BE2C (cell line): ENCODE results near the gene TMEM184C.

Experiments used
- DNase-seq: peaks from one replicate; pipeline ENCODE4 v3.0.0-alpha.2; 2020
- H3K27me3 ChIP-seq: fragments of 250-450 bp; sonication (Bioruptor Pico); 2 replicates; pipeline ENCODE4 v1.5.1; 2020; ENCODE audit warnings: mild to moderate bottlenecking
- H3K36me3 ChIP-seq: fragments of 250-450 bp; sonication (Bioruptor Pico); 2 replicates; pipeline ENCODE4 v1.5.1; 2020; ENCODE audit warnings: mild to moderate bottlenecking
- H3K4me1 ChIP-seq: fragments of 250-450 bp; sonication (Bioruptor Pico); 2 replicates; pipeline ENCODE4 v1.5.1; 2020
- H3K4me3 ChIP-seq: 2 replicates; pipeline ENCODE4 v1.5.1; 2011; ENCODE audit warnings: low read depth, low read length
- H3K9me3 ChIP-seq: fragments of 250-450 bp; sonication (Bioruptor Pico); 2 replicates; pipeline ENCODE4 v1.5.1; 2020
- CTCF ChIP-seq: IDR thresholded peaks from 2 replicates; pipeline ENCODE4 v1.5.1; 2012; ENCODE audit warnings: mild to moderate bottlenecking, low read depth, low read length

The TMEM184C gene

GRCh38 chr4:147683717-147684700 lies 66.8 kb downstream of the TMEM184C start, which contains the start of gene PRMT9:
PRMT9 (minus strand) TSS chr4:147684163; CDS start chr4:147683987, 176 bp downstream.
- Histone ChIP-seq H3K36me3 (peaks cover 5% of the 10 kb centered on the region; the same call in 1 of the 2 replicates), H3K9me3 (no peaks in the 10 kb centered on the region), H3K4me1 (peaks cover 4% of the 10 kb centered on the region; the same call in 1 of the 2 replicates), H3K27me3 (no peaks in the 10 kb centered on the region), H3K4me3 (peak within 1 kb of the TSS; percentile 80)
- no peak for TF ChIP-seq CTCF
- peak; percentile 94 for DNase-seq

GRCh38 chr4:147689067-147689466 lies 71.9 kb downstream of the TMEM184C start:
- no peak for TF ChIP-seq CTCF
- H3K36me3 ChIP-seq, result no peaks in the 10 kb centered on the region
- no peak overlapping the region for H3K4me3 ChIP-seq
- no peak for DNase-seq
- no peaks in the 10 kb centered on the region for H3K27me3 ChIP-seq
- no peaks in the 10 kb centered on the region for H3K9me3 ChIP-seq
- H3K4me1 ChIP-seq, result no peaks in the 10 kb centered on the region

DNA sequence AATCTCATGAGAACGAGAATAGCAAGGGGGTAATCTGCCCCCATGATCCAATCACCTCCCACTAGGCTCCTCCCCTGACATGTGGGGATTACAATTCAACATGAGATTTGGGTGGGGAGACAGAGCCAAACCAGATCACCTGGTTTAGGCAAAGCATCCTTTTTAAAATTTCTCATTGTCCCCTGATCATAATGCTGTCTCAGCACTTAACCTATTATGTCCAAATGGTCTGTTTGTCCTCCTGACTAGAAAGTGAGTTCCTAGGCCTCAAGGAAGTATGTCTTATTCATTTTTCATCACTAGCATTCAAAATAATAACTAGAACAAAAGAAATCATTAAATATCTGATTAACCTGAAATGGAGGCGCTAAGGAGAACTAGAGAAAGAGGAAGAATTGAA lies 74.6 kb downstream of the TMEM184C start:
- no peak for TF ChIP-seq CTCF
- no peaks in the 10 kb centered on the region for H3K36me3 ChIP-seq

GRCh38 chr4:147693218-147693617 lies 76.0 kb downstream of the TMEM184C start:
- H3K27me3 ChIP-seq, result no peaks in the 10 kb centered on the region
- H3K4me3 ChIP-seq, result no peak overlapping the region
- TF ChIP-seq CTCF, result no peak
- H3K36me3 ChIP-seq, result no peaks in the 10 kb centered on the region
- H3K4me1 ChIP-seq, result no peaks in the 10 kb centered on the region
- H3K9me3 ChIP-seq, result no peaks in the 10 kb centered on the region
- DNase-seq, result no peak

More for the DNA sequence above, 74.6 kb downstream of the TMEM184C start:
- Histone ChIP-seq H3K9me3 (no peaks in the 10 kb centered on the region), H3K4me1 (no peaks in the 10 kb centered on the region), H3K4me3 (no peak overlapping the region), H3K27me3 (no peaks in the 10 kb centered on the region)
- no peak for DNase-seq

DNA sequence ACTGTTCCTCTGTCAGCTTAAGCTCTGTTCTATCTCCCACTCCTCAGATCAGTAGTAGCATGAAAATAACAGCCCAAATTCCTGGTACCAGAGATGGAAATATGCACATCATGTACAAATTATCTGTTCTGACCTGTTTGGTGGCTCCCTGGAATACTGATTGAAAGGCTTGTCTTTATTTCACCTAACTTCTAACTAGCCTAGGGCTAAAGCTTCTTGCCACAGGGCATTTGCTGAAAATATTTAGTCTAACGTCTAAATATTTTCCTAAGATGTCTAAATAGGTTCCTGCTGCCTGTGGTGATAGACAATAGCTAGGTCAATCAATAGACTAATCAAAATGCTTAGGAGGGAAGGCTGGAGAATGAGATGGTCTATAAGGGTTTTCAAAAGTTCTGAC lies 79.7 kb downstream of the TMEM184C start:
- Histone ChIP-seq H3K27me3 (no peaks in the 10 kb centered on the region), H3K9me3 (peaks cover 2% of the 10 kb centered on the region; the same call in 1 of the 2 replicates), H3K4me3 (no peak overlapping the region), H3K36me3 (no peaks in the 10 kb centered on the region), H3K4me1 (no peaks in the 10 kb centered on the region)
- DNase-seq, result no peak
- no peak for TF ChIP-seq CTCF

DNA sequence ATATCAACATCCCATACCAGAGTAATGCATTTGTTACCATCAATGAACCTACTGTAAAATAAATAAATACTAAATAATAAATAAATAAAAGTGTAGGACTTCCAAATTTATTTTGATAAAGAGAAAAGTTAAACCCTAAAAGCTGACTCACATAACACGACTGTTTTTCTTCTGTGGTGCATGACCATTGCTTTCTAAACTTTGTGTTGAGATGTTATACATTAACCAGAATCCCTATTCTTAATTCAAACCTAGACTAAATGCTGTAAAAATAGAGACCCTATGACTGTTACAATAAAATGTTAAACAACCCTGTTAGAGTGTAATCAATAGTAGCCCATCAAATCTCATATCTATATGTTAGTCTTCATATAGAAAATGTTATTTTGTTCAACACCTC lies 87.6 kb downstream of the TMEM184C start:
- H3K4me3 ChIP-seq, result no peak overlapping the region
- DNase-seq, result no peak
- no peaks in the 10 kb centered on the region for H3K36me3 ChIP-seq
- no peaks in the 10 kb centered on the region; the same call in 1 of the 2 replicates for H3K9me3 ChIP-seq
- no peaks in the 10 kb centered on the region for H3K27me3 ChIP-seq
- H3K4me1 ChIP-seq, result no peaks in the 10 kb centered on the region
- TF ChIP-seq CTCF, result no peak
